Large intestine (tissue), 3 donors: ENCODE results near the gene RNF11. TPM values are rescaled to one million over a fixed set of nuclear protein-coding genes. Genes with fewer than 3 reads are reported as not detected.

Experiments used
- DNase-seq, 2 donors: peaks; one replicate each; pipeline versions ENCODE4 v3.0.0 to v3.0.0-alpha.2; 2013
- H3K27ac ChIP-seq: one replicate; pipeline ENCODE4 v1.5.1; 2013; ENCODE audit warnings: low read length
- H3K27me3 ChIP-seq: 2 replicates; pipeline ENCODE4 v1.6.1; 2013; ENCODE audit warnings: low read length; ENCODE audit not compliant: control insufficient read depth, insufficient read depth
- H3K36me3 ChIP-seq: 2 replicates; pipeline ENCODE4 v1.6.1; 2013; ENCODE audit warnings: low read length; ENCODE audit not compliant: control insufficient read depth, insufficient read depth
- H3K4me1 ChIP-seq: one replicate; pipeline ENCODE4 v1.6.1; 2013; ENCODE audit warnings: low read length; ENCODE audit not compliant: control insufficient read depth, insufficient read depth
- H3K4me3 ChIP-seq: one replicate; pipeline ENCODE4 v1.5.1; 2013; ENCODE audit warnings: low read length
- H3K9me3 ChIP-seq: one replicate; pipeline ENCODE4 v1.6.1; 2013; ENCODE audit warnings: mild to moderate bottlenecking, low read depth, low read length, moderate library complexity; ENCODE audit not compliant: control insufficient read depth
- WGBS: methylation state at CpG from one replicate; pipeline ENCODE4 v1.1.5; 2013; ENCODE audit warnings: low lambda C conversion rate; ENCODE audit not compliant: insufficient coverage; 5-methylcytosine and 5-hydroxymethylcytosine counted together
- polyA plus RNA-seq: library from polyadenylated mRNA; unstranded; fragments of 120-200 nt; gene quantifications from one replicate; pipeline ENCODE4 v1.2.1, GENCODE V29; 2013

RNF11 gene
- polyA plus RNA-seq, 1 donor = 80.0 TPM

GRCh38 chr1:51301844-51302162 lies 65.7 kb downstream of the RNF11 start:
- Histone ChIP-seq H3K4me1 (peaks cover 23% of the 10 kb centered on the region), H3K4me3 (no peak overlapping the region), H3K36me3 (no peaks in the 10 kb centered on the region), H3K27ac (no peak overlapping the region), H3K27me3 (no peaks in the 10 kb centered on the region), H3K9me3 (peaks cover 8% of the 10 kb centered on the region)
- WGBS = no CpG with 5 or more reads among the region's 3 CpGs
- no peak for DNase-seq

GRCh38 chr1:51302270-51302669 lies 66.2 kb downstream of the RNF11 start:
- no peak for DNase-seq
- peaks cover 23% of the 10 kb centered on the region for H3K4me1 ChIP-seq

GRCh38 chr1:51302746-51303145 lies 66.7 kb downstream of the RNF11 start:
- no peak overlapping the region for H3K27ac ChIP-seq
- no peak overlapping the region for H3K4me3 ChIP-seq
- peaks cover 20% of the 10 kb centered on the region for H3K4me1 ChIP-seq
- WGBS = no CpG with 5 or more reads among the region's 7 CpGs
- peaks cover 8% of the 10 kb centered on the region for H3K9me3 ChIP-seq
- no peak for DNase-seq
- no peaks in the 10 kb centered on the region for H3K36me3 ChIP-seq
- no peaks in the 10 kb centered on the region for H3K27me3 ChIP-seq

More at GRCh38 chr1:51302270-51302669, 66.2 kb downstream of the RNF11 start:
- H3K27ac ChIP-seq = no peak overlapping the region
- no CpG with 5 or more reads among the region's 10 CpGs for WGBS
- no peaks in the 10 kb centered on the region for H3K27me3 ChIP-seq
- H3K4me3 ChIP-seq = no peak overlapping the region
- peaks cover 8% of the 10 kb centered on the region for H3K9me3 ChIP-seq
- H3K36me3 ChIP-seq = no peaks in the 10 kb centered on the region

DNA sequence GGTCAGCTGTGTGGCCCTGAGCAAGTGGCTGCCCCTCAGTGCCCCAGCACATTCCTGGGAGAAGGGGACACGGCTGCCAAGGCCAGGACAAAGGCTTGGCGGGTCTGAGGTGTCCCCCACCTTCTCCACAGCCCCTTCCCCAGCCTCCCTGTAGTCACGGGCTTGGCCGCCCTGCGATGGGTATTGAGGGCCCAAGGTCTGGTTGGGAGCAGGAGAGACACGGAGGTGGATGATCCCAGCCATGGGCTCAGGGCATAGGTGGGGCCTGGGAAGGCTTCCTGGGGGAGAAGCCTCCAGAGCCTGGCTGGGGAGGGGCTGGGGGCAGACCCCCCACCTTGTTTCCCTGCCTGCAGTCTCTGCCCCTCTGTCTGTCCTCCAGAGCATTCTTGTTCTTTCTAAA lies 67.2 kb downstream of the RNF11 start:
- Histone ChIP-seq H3K4me1 (peaks cover 16% of the 10 kb centered on the region), H3K9me3 (peaks cover 8% of the 10 kb centered on the region), H3K27me3 (no peaks in the 10 kb centered on the region), H3K36me3 (no peaks in the 10 kb centered on the region), H3K27ac (no peak overlapping the region), H3K4me3 (no peak overlapping the region)
- no CpG with 5 or more reads among the region's 6 CpGs for WGBS
- DNase-seq = no peak

DNA sequence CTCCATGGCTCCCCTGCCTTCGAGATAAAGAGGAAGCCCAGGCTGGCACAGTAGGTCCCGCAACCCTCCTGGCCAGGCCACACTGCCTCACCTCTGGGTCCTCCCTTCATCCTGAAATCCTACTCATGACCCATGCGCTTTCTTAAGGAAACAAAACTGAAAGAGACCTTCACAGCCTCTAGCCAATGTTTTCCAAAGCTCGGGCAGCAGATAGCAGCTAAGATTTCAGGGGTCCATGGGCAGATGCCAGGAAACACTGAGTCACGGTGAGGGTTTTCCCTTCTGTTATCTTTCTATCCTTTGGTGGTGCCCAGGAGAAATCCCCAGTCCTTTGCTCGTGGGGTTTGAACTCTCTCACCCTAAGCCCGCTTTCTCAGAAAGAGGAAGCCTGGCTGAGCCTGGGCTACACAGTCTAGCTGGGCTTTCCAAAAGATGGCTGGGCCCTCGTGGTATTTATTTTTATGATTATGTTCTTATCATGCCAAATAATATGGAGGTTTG lies 67.7 kb downstream of the RNF11 start:
- Histone ChIP-seq H3K4me1 (peaks cover 16% of the 10 kb centered on the region), H3K36me3 (peaks cover 4% of the 10 kb centered on the region), H3K27ac (no peak overlapping the region), H3K4me3 (no peak overlapping the region), H3K9me3 (peaks cover 6% of the 10 kb centered on the region), H3K27me3 (no peaks in the 10 kb centered on the region)
- WGBS = no CpG with 5 or more reads among the region's 8 CpGs
- DNase-seq = no peak

DNA sequence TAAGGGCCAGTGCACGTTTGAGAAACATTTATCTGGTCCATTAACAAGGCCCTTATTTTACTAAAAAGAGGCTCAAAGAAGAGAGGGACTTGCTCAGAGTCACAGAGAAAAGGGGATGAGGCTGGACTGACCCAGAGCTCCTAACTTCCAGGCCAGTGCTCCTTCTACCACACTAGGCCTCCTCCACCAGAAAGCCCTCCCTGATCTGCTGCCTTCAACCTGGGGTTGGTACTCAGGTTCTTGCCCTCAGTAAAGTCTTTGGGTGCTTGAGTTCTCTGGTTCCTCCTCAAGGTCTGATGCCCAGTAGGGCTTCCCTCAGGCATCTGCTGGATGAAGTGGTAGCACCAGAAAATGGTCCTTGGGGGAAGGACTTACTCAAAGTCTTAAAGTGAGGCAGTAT lies 68.3 kb downstream of the RNF11 start:
- Histone ChIP-seq H3K36me3 (peaks cover 4% of the 10 kb centered on the region), H3K4me3 (no peak overlapping the region), H3K27ac (no peak overlapping the region), H3K9me3 (peaks cover under 1% of the 10 kb centered on the region), H3K4me1 (peaks cover 16% of the 10 kb centered on the region), H3K27me3 (no peaks in the 10 kb centered on the region)
- no peak for DNase-seq
- WGBS = no CpG with 5 or more reads among the region's 1 CpG

DNA sequence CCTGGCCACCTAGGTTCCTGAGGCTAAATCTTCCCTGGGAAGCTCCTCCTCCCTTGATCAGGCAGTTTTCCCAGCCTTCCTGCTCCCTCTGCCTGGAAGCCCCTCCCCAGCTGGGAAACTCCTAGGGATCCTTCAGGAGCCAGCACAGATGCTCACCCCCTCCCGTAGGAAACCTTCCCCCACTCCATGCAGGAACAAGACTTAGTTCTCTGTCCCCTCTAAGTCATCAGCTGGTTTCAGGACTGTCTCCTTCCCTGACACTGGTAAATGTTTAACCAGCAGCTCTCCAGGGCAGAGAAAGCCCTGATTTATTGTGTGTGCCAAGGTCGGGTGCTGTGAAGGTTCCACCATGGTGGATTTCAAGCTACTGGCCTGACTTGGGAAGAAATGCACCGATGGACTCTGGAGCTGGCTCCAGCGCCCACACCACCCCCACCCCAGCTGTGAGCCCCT lies 69.3 kb downstream of the RNF11 start:
- H3K4me3 ChIP-seq = no peak overlapping the region
- H3K36me3 ChIP-seq = peaks cover 4% of the 10 kb centered on the region
- no CpG with 5 or more reads among the region's 4 CpGs for WGBS
- H3K9me3 ChIP-seq = no peaks in the 10 kb centered on the region
- peak; percentile 78 to 89 for DNase-seq
- peaks cover 16% of the 10 kb centered on the region for H3K4me1 ChIP-seq
- H3K27me3 ChIP-seq = no peaks in the 10 kb centered on the region
- H3K27ac ChIP-seq = peak overlapping the region; percentile 38

- Histone ChIP-seq H3K9me3 (no peaks in the 10 kb centered on the region), H3K27me3 (no peaks in the 10 kb centered on the region), H3K36me3 (peaks cover 10% of the 10 kb centered on the region), H3K4me1 (peaks cover 16% of the 10 kb centered on the region), H3K4me3 (no peak overlapping the region), H3K27ac (no peak overlapping the region)
- WGBS = no CpG with 5 or more reads among the region's 5 CpGs
- no peak for DNase-seq
Observed at GRCh38 chr1:51306950-51307349, 70.9 kb downstream of the RNF11 start.

- Histone ChIP-seq H3K27ac (no peak overlapping the region), H3K27me3 (no peaks in the 10 kb centered on the region), H3K36me3 (peaks cover 11% of the 10 kb centered on the region), H3K9me3 (no peaks in the 10 kb centered on the region), H3K4me3 (no peak overlapping the region), H3K4me1 (peaks cover 28% of the 10 kb centered on the region)
- WGBS = no CpG with 5 or more reads among the region's 6 CpGs
- no peak for DNase-seq
Observed at GRCh38 chr1:51308636-51309035, 72.6 kb downstream of the RNF11 start.

- Histone ChIP-seq H3K9me3 (no peaks in the 10 kb centered on the region), H3K27me3 (no peaks in the 10 kb centered on the region), H3K36me3 (peaks cover 11% of the 10 kb centered on the region), H3K4me1 (peaks cover 34% of the 10 kb centered on the region), H3K27ac (no peak overlapping the region), H3K4me3 (no peak overlapping the region)
- no peak for DNase-seq
- WGBS = no CpG with 5 or more reads among the region's 8 CpGs
Observed at GRCh38 chr1:51309291-51309690, 73.2 kb downstream of the RNF11 start.

DNA sequence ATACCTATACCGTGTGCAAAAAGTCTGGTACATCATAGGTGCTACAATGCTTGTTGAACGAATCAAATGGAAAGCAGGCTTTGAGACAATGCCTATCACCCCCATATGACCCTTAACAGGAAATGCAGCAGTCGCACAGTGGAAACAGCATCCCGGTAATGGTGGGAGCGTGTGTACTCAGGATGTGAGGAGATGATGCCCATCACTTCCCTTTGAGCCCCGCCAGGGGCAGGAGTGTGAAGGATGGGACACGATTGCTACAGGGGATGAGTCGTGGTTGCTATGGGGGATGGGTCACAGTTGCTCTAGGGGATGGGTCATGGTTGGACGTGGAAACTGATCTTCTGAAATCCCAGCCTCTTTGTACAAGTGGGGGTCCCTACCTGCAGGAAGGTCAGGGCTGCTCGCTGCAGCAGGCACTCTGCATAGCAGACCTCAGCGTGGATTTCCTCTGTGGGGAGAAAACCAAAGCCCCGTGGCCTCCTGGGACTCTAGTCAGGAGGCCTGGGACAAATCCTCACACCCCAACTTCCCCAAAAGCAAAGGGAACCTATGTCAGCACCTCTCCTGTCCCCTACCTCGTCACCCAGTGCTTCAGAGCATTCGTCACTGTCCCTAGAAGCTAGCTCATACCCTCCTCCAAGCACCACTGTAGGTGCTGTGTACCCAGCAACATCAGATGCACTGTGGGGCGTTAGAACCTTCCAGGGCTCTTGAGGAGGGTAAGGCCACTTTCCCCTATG lies 75.0 kb downstream of the RNF11 start:
- Histone ChIP-seq H3K4me1 (peaks cover 32% of the 10 kb centered on the region), H3K9me3 (no peaks in the 10 kb centered on the region), H3K27me3 (no peaks in the 10 kb centered on the region), H3K36me3 (peaks cover 11% of the 10 kb centered on the region), H3K4me3 (no peak overlapping the region), H3K27ac (no peak overlapping the region)
- no peak for DNase-seq
- WGBS = no CpG with 5 or more reads among the region's 15 CpGs
